ENCODE results near the gene ADPRHL1. TPM values are rescaled to one million over a fixed set of nuclear protein-coding genes. Genes with fewer than 3 reads are reported as not detected.
"Not testable (repeated sequence)": the region's sequence is repeated elsewhere in the genome, so short reads cannot be mapped to it uniquely, and the experiment has no call there.

ADPRHL1 gene
- total RNA-seq, 1 donor from 2014 or later, result 1.5 TPM

- intact Hi-C loops (cut with micrococcal nuclease), result no loop called here
These were observed 49.8 kb downstream of the ADPRHL1 start for GRCh38 chr13:113403255-113404104.

- intact Hi-C loops (cut with micrococcal nuclease), result no loop called here
These were observed 50.6 kb downstream of the ADPRHL1 start for GRCh38 chr13:113402471-113403254.

GRCh38 chr13:113401452-113402415 lies 51.6 kb downstream of the ADPRHL1 start:
- intact Hi-C loops (cut with micrococcal nuclease), result no loop called here

GRCh38 chr13:113400621-113401451 lies 52.5 kb downstream of the ADPRHL1 start:
- intact Hi-C loops (cut with micrococcal nuclease), result no loop called here

- intact Hi-C loops (cut with micrococcal nuclease), result no loop called here
These were observed 53.5 kb downstream of the ADPRHL1 start for GRCh38 chr13:113399755-113400149.

GRCh38 chr13:113398963-113399754 lies 54.1 kb downstream of the ADPRHL1 start:
- intact Hi-C loops (cut with micrococcal nuclease), result no loop called here

GRCh38 chr13:113397608-113398425 lies 55.5 kb downstream of the ADPRHL1 start:
- intact Hi-C loops (cut with micrococcal nuclease), result no loop called here

- intact Hi-C loops (cut with micrococcal nuclease), result loop anchor here (1.0 to 5.0 kb wide), 5 partner anchors 96 to 452 kb away; partner anchors contain the start of genes DCUN1D2 and LAMP1
These were observed 59.0 kb downstream of the ADPRHL1 start for GRCh38 chr13:113394339-113394640.

- intact Hi-C loops (cut with micrococcal nuclease), result loop anchor here (1.0 to 5.0 kb wide), 5 partner anchors 96 to 451 kb away; partner anchors contain the start of genes DCUN1D2 and LAMP1
These were observed 59.5 kb downstream of the ADPRHL1 start for GRCh38 chr13:113393563-113394338.

- intact Hi-C loops (cut with micrococcal nuclease), result loop anchor here (5.0 kb wide), 2 partner anchors 96 to 181 kb away; partner anchors contain the start of gene LAMP1
These were observed 60.1 kb downstream of the ADPRHL1 start for GRCh38 chr13:113393226-113393562.

GRCh38 chr13:113390874-113391497 lies 62.3 kb downstream of the ADPRHL1 start:
- intact Hi-C loops (cut with micrococcal nuclease), result loop anchor here (5.0 kb wide), 2 partner anchors 94 to 179 kb away; partner anchors contain the start of gene LAMP1

GRCh38 chr13:113389586-113389985 lies 63.7 kb downstream of the ADPRHL1 start:
- intact Hi-C loops (cut with micrococcal nuclease), result not testable (repeated sequence)

GRCh38 chr13:113387396-113387795 lies 65.9 kb downstream of the ADPRHL1 start:
- intact Hi-C loops (cut with micrococcal nuclease), result no loop called here

- intact Hi-C loops (cut with micrococcal nuclease), result no loop called here
These were observed 70.2 kb downstream of the ADPRHL1 start for GRCh38 chr13:113383089-113383488.

- intact Hi-C loops (cut with micrococcal nuclease), result not testable (repeated sequence)
These were observed 70.7 kb downstream of the ADPRHL1 start for GRCh38 chr13:113382542-113382941.

GRCh38 chr13:113378825-113379224 lies 74.5 kb downstream of the ADPRHL1 start:
- intact Hi-C loops (cut with micrococcal nuclease), result no loop called here

GRCh38 chr13:113374511-113375175 lies 78.6 kb downstream of the ADPRHL1 start:
- intact Hi-C loops (cut with micrococcal nuclease), result no loop called here

Measured in T-helper 1 cell treated with Interleukin-12 subunit alpha and Interleukin-12 subunit beta and Interleukin-4 antibody, amounts not matched to agents 30 ng/mL and 1 ng/mL, for 36 hours (primary cell).